CD14-positive monocyte (primary cell): Measurements from ENCODE around the gene INSYN2B. TPM values are rescaled to one million over a fixed set of nuclear protein-coding genes. Genes with fewer than 3 reads are reported as not detected.

Source experiments
- DNase-seq, 3 donors: peaks; one replicate each; pipeline ENCODE4 v3.0.0-alpha.2; 2011 to 2022
- H2AFZ ChIP-seq: 2 replicates; pipeline ENCODE4 v1.6.0; 2012; ENCODE audit warnings: mild to moderate bottlenecking, low read depth, low read length, inconsistent platforms; ENCODE audit not compliant: insufficient read depth, poor library complexity, severe bottlenecking
- H3K27ac ChIP-seq, 2 donors: 1 replicate in 1 of 2; 2 replicates in 1 of 2; pipeline ENCODE4 v1.5.1; 2012 to 2013; ENCODE audit warnings: low read length in 2 of 2, control low read depth in 1 of 2, inconsistent platforms in 1 of 2, low read depth in 1 of 2, mild to moderate bottlenecking in 1 of 2
- H3K27me3 ChIP-seq, 2 donors: one replicate each; pipeline versions ENCODE4 v1.6.0 to v1.6.1; 2011 to 2013; ENCODE audit warnings: low read length in 2 of 2; ENCODE audit not compliant: control insufficient read depth in 2 of 2, insufficient read depth in 2 of 2
- H3K36me3 ChIP-seq, 2 donors: replicated peaks in 1 of 2; 1 replicate in 1 of 2; 2 replicates in 1 of 2; pipeline versions ENCODE4 v1.5.1 to v1.6.1; 2012 to 2013; ENCODE audit warnings: low read length in 2 of 2, control low read depth in 1 of 2, inconsistent platforms in 1 of 2, mild to moderate bottlenecking in 1 of 2; ENCODE audit not compliant: insufficient read depth in 2 of 2, control insufficient read depth in 1 of 2
- H3K4me1 ChIP-seq, 2 donors: 1 replicate in 1 of 2; 2 replicates in 1 of 2; pipeline versions ENCODE4 v1.5.1 to v1.6.1; 2012 to 2013; ENCODE audit warnings: low read length in 2 of 2, control low read depth in 1 of 2, inconsistent platforms in 1 of 2, mild to moderate bottlenecking in 1 of 2, moderate library complexity in 1 of 2; ENCODE audit not compliant: insufficient read depth in 2 of 2, control insufficient read depth in 1 of 2
- H3K4me2 ChIP-seq: replicated peaks from 2 replicates; pipeline ENCODE3; 2012; ENCODE audit warnings: low read length, moderate library complexity, mild to moderate bottlenecking; ENCODE audit not compliant: poor library complexity, severe bottlenecking; ENCODE audit errors: extremely low read depth
- H3K4me3 ChIP-seq, 3 experiments: fragments of 200-600 bp in 1 of 3; sonication (generic) in 1 of 3; replicated peaks in 1 of 3; 1 replicate in 2 of 3; 2 replicates in 1 of 3; pipeline ENCODE4 v1.5.1; 2011 to 2013; ENCODE audit warnings: low read length in 3 of 3, mild to moderate bottlenecking in 3 of 3, control low read depth in 2 of 3, low read depth in 2 of 3, inconsistent platforms in 1 of 3, moderate library complexity in 1 of 3
- H3K79me2 ChIP-seq: 2 replicates; pipeline ENCODE4 v1.6.0; 2012; ENCODE audit warnings: mild to moderate bottlenecking, control low read depth, inconsistent platforms, low read length, moderate library complexity; ENCODE audit not compliant: insufficient read depth
- H3K9ac ChIP-seq: 2 replicates; pipeline ENCODE4 v1.6.0; 2017; ENCODE audit warnings: low read length, mild to moderate bottlenecking; ENCODE audit not compliant: insufficient read depth, poor library complexity, severe bottlenecking
- H3K9me3 ChIP-seq, 2 donors: replicated peaks in 1 of 2; 1 replicate in 1 of 2; 2 replicates in 1 of 2; pipeline versions ENCODE4 v1.5.1 to v1.6.1; 2012 to 2013; ENCODE audit warnings: low read length in 2 of 2, control low read depth in 1 of 2; ENCODE audit not compliant: control insufficient read depth in 1 of 2, insufficient read depth in 1 of 2
- H4K20me1 ChIP-seq: 2 replicates; pipeline ENCODE4 v1.6.0; 2012; ENCODE audit warnings: mild to moderate bottlenecking, low read length, control low read depth, moderate library complexity; ENCODE audit not compliant: insufficient read depth
- H3K27ac Mint-ChIP-seq, 7 donors: one replicate each; pipeline ENCODE4 v1.8.0; 2020; ENCODE audit warnings: mild to moderate bottlenecking in 7 of 7, mixed read lengths in 7 of 7, moderate library complexity in 6 of 7, inconsistent platforms in 2 of 7
- H3K27me3 Mint-ChIP-seq, 3 donors: one replicate each; pipeline ENCODE4 v1.8.0; 2021 to 2022; ENCODE audit warnings: low read depth in 3 of 3, mild to moderate bottlenecking in 3 of 3, mixed read lengths in 3 of 3, moderate library complexity in 3 of 3, inconsistent platforms in 1 of 3
- H3K36me3 Mint-ChIP-seq, 2 donors: one replicate each; pipeline ENCODE4 v1.8.0; 2020; ENCODE audit warnings: mixed read lengths in 2 of 2, inconsistent platforms in 1 of 2, mild to moderate bottlenecking in 1 of 2
- H3K4me1 Mint-ChIP-seq: one replicate; pipeline ENCODE4 v1.8.0; 2020; ENCODE audit warnings: mild to moderate bottlenecking, mixed read lengths
- H3K4me3 Mint-ChIP-seq, 2 donors: one replicate each; pipeline ENCODE4 v1.8.0; 2020; ENCODE audit warnings: mild to moderate bottlenecking in 2 of 2, mixed read lengths in 2 of 2, moderate library complexity in 1 of 2
- H3K9me3 Mint-ChIP-seq, 7 donors: one replicate each; pipeline ENCODE4 v1.8.0; 2020 to 2022; ENCODE audit warnings: mixed read lengths in 7 of 7, mild to moderate bottlenecking in 6 of 7, moderate library complexity in 6 of 7, inconsistent platforms in 2 of 7
- WGBS: methylation state at CpG from one replicate; pipeline ENCODE4 v1.1.5; 2013; ENCODE audit warnings: missing lambda C conversion rate; ENCODE audit not compliant: insufficient coverage; 5-methylcytosine and 5-hydroxymethylcytosine counted together
- intact Hi-C, 2 donors: fragments of 100-400 bp; cut with micrococcal nuclease; formaldehyde crosslinking; loops; one replicate each; pipeline versions ENCODE4 v1.15.0 to v1.15.1; 2023
- polyA plus RNA-seq, 3 donors: library from polyadenylated mRNA; depleted of rRNA in 1 of 3; unstranded in 2 of 3; stranded (reverse) in 1 of 3; fragments of 300-500 nt in 2 of 3; fragments of >200 nt in 1 of 3; fragmentation: Illumina TruSeq in 2 of 3; gene quantifications; 1 replicate in 2 of 3; 2 replicates in 1 of 3; pipeline ENCODE4 v1.2.3, GENCODE V29; 2012 to 2021
- TF ChIP-seq, protein P1 (sequence below): fragments of 200-600 bp; IDR thresholded peaks from one replicate; pipeline ENCODE4 v1.8.0; 2022; ENCODE audit warnings: antibody characterized with exemption, mild to moderate bottlenecking

The INSYN2B gene
- polyA plus RNA-seq, 3 donors: 0.17 TPM; not detected in 2

DNA sequence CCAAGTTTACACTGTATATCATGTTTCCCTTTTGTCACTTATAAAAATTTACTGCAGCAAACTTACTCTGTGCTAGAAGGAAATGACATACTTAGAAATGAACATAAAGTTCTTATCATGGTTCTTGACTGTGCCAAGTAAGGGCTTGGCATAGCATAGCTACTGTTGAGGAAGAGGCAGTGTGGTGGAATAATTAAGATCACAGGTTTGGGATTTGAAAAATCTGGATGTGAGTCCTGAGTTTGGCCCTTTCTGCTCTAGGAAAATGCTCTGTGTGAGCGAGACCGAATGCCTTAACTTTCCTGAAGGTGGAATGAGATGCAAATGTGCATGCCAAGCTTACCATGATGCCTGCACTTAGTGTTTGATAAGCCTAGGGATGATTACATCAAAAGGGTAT lies 99.5 kb downstream of the INSYN2B start:
- peak overlapping the region; percentile 18 for H2AFZ ChIP-seq
- peak overlapping the region; percentile 47 for H3K9ac ChIP-seq
- H3K9me3 Mint-ChIP-seq: no peaks in the 10 kb centered on the region
- H3K4me3 ChIP-seq: peak overlapping the region in 1 of 3 experiments; percentile 42
- H3K4me3 Mint-ChIP-seq: peak overlapping the region in 1 of 2 donors; percentile 62
- H3K27ac ChIP-seq: peak overlapping the region; percentile 9 to 87
- intact Hi-C loops: no loop called here
- H4K20me1 ChIP-seq: peaks cover 57% of the 10 kb centered on the region
- WGBS: 90% methylated on average over 2 of the region's 2 CpGs
- peaks cover 42 to 54% of the 10 kb centered on the region in 2 donors for H3K36me3 Mint-ChIP-seq
- no peaks in the 10 kb centered on the region for H3K27me3 Mint-ChIP-seq
- H3K79me2 ChIP-seq: peaks cover 89% of the 10 kb centered on the region
- peaks cover 80% of the 10 kb centered on the region for H3K4me1 Mint-ChIP-seq
- no peaks in the 10 kb centered on the region for H3K27me3 ChIP-seq
- peaks cover 10 to 27% of the 10 kb centered on the region in 2 donors for H3K36me3 ChIP-seq
- H3K4me2 ChIP-seq: peak overlapping the region; percentile 53
- H3K27ac Mint-ChIP-seq: peak overlapping the region; percentile 81 to 95 (median 91)
- DNase-seq: no peak
- no peaks in the 10 kb centered on the region for H3K9me3 ChIP-seq
- H3K4me1 ChIP-seq: peaks cover 71 to 76% of the 10 kb centered on the region in 2 donors
- TF ChIP-seq, protein P1, sequence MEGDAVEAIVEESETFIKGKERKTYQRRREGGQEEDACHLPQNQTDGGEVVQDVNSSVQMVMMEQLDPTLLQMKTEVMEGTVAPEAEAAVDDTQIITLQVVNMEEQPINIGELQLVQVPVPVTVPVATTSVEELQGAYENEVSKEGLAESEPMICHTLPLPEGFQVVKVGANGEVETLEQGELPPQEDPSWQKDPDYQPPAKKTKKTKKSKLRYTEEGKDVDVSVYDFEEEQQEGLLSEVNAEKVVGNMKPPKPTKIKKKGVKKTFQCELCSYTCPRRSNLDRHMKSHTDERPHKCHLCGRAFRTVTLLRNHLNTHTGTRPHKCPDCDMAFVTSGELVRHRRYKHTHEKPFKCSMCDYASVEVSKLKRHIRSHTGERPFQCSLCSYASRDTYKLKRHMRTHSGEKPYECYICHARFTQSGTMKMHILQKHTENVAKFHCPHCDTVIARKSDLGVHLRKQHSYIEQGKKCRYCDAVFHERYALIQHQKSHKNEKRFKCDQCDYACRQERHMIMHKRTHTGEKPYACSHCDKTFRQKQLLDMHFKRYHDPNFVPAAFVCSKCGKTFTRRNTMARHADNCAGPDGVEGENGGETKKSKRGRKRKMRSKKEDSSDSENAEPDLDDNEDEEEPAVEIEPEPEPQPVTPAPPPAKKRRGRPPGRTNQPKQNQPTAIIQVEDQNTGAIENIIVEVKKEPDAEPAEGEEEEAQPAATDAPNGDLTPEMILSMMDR: no peak

DNA sequence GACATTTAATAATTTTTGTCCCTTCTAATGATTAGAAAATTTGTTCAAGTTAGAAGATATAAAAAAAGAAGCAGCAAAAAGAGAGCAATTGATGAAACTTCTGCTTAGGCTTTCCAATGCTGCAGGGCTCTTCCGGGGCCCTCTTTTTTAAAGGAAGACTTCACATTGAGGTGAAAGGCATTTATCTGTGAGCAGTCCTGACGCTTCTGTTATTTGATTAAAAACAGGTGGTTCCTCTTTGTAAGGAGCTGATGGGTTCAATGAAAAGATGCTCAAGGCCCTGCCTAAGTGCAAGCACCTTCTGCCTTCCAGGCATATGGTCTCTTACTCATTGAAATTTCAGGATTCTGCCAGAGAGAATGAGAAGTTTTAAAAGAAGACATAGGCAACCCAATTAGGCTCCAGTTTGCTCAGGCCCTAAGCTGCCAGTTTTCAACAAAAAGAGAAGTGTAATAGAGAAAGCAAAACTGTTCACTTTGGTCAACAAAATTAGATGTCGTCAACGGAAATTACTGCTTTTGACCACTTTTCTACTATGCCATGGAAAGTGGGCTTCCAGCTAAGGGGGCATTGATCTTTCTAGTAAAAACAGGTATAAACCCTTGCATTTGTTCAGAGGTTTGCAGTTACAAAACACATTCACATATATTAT lies 100.2 kb downstream of the INSYN2B start:
- peaks cover 77 to 82% of the 10 kb centered on the region in 2 donors for H3K4me1 ChIP-seq
- peak overlapping the region; percentile 60 to 87 for H3K27ac ChIP-seq
- Mint-ChIP-seq H3K36me3 (peaks cover 38 to 48% of the 10 kb centered on the region in 2 donors), H3K27me3 (no peaks in the 10 kb centered on the region), H3K4me1 (peaks cover 86% of the 10 kb centered on the region), H3K27ac (peak overlapping the region; percentile 81 to 95 (median 91)), H3K9me3 (no peaks in the 10 kb centered on the region), H3K4me3 (peak overlapping the region; percentile 13 to 62)
- peaks cover 10 to 21% of the 10 kb centered on the region in 2 donors for H3K36me3 ChIP-seq
- H2AFZ ChIP-seq: peak overlapping the region; percentile 18
- H3K27me3 ChIP-seq: no peaks in the 10 kb centered on the region
- peak overlapping the region; percentile 47 for H3K9ac ChIP-seq
- peak overlapping the region in 2 of 3 experiments; percentile 19 to 42 for H3K4me3 ChIP-seq
- H3K4me2 ChIP-seq: peak overlapping the region; percentile 53
- DNase-seq: peak in 2 of 3 donors; percentile 41 to 48
- peaks cover 87% of the 10 kb centered on the region for H3K79me2 ChIP-seq
- intact Hi-C loops: no loop called here
- TF ChIP-seq, protein P1: no peak
- H3K9me3 ChIP-seq: no peaks in the 10 kb centered on the region
- 0% methylated on average over 2 of the region's 4 CpGs for WGBS
- peaks cover 53% of the 10 kb centered on the region for H4K20me1 ChIP-seq
